ACHN (cell line): ENCODE measurements around the gene CTNNB1.

Experiments
- DNase-seq: peaks from one replicate; pipeline ENCODE4 v3.0.0-alpha.2; 2015
- in situ Hi-C: cut with HindIII; loops from 2 replicates; pipeline ENCODE4 v1.10.0; 2017; ENCODE audit warnings: low sequenced_read_pairs, low pct_ligation_motif_present, low pct_unique_long_range_greater_than_20kb

The CTNNB1 gene

DNA sequence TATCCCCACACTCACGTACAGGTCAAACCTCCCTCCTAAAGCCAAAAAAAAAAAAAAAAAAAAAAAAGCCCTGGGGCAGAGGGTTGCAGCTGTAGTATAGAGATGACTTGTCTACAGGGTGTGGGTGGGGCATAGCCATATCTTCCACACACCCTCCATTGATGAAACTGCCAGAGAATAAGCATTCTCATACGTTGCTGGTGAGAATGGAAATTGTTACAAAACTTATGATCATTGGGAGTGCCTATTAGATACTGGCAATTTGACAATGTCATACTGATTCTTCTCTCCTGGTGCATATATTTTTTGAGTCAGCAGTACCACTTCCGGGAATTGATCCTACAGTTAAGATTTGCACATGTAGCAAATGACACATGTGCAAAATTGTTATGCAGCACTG, 11.0 kb upstream of the CTNNB1 start:
- in situ Hi-C loops, result no loop called here
- DNase-seq, result no peak

DNA sequence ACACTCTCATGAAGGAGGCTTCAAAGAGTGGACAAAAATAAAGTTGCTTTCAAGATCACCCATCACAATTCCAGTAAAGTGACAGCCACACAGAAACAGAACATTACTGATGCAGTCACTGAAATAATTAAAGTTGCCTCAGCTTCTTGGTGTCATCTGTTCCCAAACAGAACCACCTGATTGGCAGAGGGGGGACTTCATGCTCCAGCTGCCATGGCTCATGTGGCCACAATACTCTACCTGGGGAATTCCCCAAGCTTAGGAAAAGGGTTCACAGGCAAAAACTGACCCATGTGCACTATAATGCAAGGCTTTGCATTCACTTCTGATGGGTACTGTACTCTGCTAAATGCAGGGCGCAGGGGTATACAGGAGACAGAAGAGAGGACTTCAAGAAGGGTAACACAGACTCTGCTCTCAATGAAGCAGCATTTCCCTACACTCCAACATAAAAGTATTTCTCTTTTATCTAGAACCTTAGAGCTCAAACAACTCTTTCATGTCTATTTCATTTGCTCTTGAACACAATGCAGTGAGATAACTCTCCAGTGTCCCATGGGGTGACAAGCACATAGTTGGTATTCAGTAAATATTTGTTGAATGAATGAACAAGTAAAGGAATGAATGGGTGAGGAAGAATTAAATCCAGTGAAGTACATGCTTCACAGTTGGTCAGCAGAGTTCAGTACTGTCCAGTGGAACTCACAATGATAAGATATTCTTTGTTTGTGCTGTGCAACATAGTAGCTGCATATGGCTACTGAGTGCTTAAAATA, 8.6 kb upstream of the CTNNB1 start:
- DNase-seq, result no peak
- in situ Hi-C loops, result no loop called here

DNA sequence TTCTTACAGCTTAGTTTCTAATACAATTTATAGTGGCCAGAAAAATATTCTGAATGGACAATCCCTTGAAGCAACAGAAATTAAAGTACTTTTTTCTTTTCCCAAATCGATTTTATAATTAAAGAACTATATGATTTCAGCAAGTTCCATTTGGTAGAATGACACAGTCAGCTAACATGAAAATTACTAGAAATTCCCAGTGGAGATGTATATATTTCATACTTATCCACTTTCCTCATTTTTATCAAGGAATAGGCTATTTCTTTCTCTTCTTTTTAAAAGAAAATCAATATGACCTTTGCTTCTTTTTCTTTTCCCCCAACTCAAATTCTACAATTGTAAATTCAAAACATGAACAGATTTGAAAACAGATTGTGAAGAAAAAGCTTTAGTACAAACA, 6.4 kb upstream of the CTNNB1 start:
- DNase-seq, result no peak
- in situ Hi-C loops, result no loop called here

DNA sequence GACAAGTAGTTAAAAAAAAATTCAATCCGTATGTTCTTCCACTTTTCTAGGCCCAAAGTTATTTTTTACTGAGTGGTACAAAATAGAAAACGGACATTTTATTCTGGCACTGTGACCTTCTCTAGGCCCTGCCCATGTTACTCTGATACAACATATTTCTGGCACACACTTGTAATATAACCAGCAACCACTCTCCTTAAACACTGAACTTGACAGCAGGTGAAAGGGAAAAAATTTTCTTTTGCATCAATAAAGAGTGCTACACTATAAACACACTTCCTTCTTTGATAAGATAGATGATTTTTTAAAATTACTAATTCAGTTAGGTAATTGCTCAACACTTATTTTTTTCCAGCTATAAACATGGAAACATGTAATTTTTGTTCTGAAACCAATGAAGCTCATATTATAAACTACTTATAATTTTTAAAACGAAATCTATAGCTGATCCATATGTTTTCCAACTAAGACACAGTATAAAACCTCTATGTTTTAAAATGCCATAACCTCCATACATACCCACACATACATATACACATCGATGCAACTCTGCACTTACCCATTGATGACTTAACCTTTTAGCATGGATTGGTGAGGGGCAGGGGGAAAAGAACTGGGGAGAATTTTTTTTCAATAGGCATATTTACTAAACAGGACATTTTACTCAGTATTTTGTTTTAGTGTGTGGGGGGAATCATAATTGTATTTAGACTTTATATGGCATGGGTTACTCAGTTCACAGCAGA, 5.3 kb upstream of the CTNNB1 start:
- no peak for DNase-seq
- in situ Hi-C loops, result no loop called here

DNA sequence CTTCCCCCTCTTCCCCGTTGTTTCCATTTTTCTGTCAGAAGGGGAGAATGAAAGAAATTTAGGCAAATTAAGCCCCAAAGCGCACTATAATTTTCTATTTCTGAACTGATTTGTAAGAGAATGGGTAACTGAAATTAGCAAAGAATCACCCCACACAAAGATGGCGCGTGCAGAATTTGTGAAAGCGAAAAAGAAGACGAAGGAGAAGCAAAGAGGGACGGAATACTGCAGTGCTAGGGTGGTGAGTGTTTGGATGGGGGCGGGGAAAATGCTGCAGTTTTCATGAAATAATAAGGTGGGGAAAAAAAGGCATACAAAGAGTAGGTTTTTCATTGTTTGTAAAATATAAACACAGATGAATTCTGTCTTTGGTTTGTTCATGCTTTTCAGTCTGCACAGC, 4.6 kb upstream of the CTNNB1 start:
- no peak for DNase-seq
- in situ Hi-C loops, result no loop called here

DNA sequence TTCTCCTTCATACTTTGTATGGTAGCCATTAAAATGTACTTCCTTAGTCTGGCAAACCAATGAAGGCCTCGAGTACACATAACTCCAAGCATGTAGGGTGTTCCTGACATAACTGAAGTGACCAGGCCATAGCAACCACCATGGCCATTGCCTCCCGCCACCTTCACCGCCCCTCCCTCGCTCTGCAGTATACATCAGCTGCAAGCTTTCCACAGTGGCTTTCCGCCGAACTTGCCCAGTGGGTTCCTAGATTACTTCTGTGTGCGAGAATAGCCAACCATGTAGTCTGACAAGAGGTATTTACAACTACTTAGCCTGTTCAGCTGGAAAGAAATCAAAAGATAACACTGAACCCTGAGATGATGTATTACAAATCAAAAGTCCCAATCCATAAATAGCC, 3.4 kb upstream of the CTNNB1 start:
- in situ Hi-C loops, result no loop called here
- no peak for DNase-seq

DNA sequence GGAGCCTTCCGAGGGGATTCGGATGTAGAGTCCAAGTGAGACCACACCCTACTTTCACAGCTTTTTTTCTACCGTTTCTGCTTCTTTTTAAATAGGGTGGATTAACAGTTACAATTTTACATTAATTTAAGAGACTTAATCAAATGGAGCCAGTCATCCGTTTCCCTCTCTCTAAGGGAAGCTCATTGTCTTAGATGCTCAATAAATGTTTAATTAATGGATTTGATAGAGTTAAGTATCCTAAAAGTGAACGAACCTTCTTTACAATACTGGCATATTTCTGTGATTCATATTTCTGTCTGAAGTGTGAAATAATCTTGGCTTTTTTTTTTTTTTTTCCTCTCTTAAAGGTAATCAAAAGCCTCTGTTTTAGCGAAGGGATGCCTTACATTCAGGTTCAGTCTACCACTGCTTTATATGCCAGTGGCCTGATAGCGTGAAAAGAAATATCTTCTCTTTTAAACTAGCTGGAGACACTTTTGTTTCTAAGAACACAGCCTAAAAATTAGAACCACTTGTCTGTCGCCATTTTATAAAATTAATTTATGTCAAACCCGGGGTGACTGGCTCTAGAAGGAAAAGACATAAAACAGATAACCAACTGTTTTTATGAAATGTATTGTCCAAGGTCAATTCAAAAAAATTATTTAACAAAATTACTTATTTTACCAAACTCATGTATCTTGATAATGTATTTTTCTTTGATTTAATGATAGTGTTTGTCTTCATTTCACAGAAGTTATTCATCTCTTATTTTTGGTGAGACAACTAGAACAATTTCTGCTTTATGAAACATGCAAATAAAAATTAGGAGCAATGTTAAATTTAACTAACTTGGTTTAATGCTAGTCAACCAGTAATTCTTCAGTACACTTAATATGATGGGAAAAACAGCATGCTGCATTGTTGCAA, 2.5 kb upstream of the CTNNB1 start:
- in situ Hi-C loops, result no loop called here
- DNase-seq, result no peak

DNA sequence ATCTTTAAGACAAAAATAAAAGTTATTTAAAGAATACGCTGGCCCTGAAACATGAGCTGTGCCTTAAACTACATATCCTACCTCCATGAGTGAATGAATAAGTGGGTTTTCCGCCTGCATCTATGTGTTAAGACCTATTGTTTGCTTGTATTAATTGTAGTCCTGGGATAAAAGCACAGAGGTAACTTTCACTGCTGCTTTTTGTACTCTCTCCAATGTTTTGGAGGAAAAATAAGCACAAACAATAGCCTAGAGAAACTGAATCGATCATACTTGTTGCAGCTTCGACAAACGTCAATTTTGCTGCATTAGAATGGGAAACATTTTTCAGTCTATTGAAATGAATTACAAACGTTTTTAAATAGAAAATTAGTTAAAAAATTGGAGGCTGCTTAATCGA, 1.3 kb upstream of the CTNNB1 start:
- in situ Hi-C loops, result no loop called here
- no peak for DNase-seq

DNA sequence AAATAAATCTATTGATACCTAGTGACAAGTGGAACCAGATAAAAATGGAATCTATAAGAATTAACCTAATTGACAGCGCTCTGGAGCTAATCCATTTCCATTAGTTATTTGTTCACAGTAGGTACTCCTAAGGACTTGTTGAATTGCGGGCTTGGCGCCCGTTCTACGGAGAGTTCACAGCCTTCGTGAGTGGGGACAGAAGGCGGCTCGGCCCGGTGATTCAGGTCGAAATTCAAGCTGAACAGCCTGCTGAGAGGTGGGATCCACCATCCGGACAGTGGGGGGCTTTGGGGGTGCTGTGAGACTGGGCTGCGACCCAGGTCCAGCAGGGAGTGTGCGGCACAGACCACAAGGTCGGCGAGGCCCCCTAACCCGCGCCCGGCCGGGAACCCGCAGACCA, 779 bp upstream of the CTNNB1 start:
- in situ Hi-C loops, result no loop called here

DNA sequence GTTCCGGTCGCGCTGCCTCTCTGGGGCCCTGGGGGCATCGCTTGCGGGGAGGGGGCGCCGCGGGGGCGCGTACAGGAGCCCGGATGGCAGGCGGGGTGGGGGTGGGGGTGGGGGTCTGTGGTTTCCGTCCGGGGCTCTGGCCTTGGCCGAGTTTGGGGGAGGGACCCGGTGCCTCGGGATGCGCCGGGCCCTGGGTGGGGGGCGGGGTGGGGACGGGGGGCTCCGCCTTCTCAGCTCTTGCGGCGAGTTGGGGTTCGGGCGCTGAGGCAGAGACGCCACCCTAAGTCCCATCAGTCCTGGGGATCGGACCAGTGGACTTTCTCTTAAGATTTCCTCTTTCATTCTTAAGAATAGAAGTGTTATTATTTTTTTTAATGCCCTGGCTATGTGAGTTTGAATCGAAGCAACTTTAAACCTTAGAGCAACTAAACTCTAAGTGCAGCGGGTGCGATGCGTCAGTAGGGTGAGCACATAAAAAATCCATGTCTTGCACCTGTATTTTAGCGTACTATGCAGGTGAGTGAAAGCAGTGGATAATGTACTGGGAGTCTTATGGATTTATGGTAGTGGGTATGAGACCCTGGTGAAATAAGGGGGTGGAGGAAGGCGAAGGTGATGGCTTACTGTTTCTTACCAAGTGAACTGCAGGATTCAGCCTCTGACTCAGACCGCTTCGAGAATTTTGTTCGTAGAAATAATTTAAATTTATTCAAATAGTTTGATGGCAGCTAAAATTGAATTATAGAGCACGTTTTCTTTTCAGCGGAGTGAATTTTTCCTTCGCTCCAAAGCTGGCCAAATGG, 762 bp downstream of the CTNNB1 start:
- DNase-seq, result peak; percentile 28
- in situ Hi-C loops, result no loop called here

More for the DNA sequence above, 779 bp upstream of the CTNNB1 start:
- no peak for DNase-seq

DNA sequence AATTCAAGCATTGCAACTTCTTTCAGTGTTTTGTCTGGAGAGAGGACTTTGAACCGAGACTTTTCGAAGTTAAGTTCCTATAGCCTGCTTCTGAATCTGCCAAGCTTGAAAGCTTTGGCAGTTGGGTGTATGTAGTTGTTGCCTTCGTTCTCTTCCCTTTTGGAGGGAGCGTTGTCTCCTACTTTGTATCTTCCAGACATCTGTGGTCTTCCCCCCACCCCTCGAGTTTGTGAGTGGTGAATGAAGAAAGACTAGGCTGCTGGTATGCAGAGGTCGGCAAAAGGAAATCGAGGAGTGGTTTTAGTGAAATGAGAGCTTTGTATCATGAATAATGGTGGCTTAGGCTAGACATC, 1.3 kb downstream of the CTNNB1 start:
- peak; percentile 45 for DNase-seq
- in situ Hi-C loops, result no loop called here

DNA sequence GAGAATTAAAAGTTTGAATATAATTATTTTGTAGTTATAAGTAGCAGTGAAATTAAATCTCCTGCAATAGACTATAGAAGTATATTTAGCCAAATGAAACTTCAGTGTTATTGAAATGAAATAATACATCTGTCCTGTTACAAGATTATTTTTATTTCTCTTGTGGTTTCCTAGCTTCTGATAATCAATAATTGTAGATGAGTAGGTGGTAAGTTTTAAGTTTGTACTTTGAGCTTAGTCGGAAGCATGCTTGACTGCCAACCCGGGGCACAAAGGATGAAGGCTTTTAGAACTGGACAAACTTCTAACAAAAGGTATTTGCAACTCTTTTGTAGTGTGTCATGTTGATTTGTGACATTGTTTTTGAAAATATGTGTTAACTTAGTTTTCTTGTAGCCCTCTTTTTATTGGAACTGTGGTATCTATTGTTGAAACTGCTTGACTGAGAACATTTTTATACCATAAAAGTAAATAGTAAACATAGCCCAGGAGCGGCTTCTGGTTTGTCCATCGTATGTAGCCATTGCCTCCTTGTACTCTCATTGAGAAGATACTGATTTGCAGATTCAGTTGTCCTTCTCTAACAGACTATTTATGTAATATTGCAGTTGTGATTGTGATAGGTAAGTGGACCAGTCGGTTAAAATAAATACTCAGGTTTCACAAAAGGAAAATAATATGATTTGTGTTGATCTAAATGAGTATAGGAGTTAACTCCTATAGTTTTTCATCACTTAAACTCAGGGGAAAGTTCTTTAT, 2.9 kb downstream of the CTNNB1 start:
- DNase-seq, result no peak
- in situ Hi-C loops, result no loop called here

DNA sequence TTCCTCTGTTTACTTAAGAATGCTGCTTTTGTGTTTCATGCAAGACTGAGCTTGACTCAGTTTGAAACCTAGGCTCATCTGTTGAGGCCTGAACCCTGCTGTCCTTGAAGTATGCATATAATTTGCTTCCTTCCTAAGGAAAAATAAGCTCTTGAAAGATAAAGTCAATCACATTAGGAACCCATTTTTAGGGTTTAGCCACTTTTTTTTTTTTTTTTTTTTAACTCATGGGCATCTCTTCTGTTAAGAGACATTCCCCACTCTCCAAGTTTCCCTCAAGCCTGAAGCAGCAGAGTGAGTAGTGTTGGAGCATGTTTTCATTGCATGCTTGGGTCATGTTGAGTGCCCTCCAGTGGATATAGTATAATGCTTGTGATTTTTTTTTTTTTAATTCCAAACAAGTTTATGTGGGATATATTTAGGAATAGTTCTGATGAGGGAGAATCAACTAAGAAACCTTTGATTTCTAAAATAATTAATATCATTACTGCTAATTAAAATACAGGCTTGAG, 3.6 kb downstream of the CTNNB1 start:
- in situ Hi-C loops, result no loop called here
- DNase-seq, result peak; percentile 62

DNA sequence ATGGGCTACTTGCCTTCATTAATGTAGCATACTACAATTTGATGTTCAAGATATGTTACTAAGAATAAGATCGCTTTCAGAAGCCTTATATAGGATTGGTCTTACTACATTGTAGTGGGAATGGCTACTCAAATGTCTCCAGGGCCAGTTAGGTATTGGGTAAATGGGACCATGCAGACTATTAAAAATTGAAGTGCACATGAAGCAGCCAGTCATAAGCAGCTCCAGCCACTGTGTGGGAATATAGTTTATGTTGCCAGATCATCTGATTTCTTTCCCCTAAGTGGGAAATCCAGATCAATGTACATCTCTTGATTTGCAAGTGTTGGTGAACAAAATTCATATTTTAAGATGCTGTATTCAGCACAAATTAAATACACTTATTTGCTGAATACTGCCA, 5.1 kb downstream of the CTNNB1 start:
- in situ Hi-C loops, result no loop called here
- DNase-seq, result no peak

DNA sequence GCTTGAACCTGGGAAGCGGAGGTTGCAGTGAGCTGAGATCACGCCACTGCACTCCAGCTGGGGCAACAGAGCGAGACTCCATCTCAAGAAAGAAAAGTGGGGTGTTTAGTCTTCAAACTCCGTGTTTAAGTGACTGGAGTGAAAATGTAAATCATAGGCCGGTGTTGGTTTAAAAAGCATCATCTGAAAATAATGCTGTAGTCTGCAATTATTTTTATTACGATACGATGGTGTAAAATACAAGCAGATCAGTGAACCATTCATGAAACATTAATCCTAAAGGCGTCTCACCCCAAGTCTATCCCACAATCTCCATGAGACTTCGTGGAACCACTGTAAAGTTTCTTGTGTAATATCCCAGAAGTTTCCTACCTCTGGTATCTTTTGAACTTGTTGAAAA, 6.3 kb downstream of the CTNNB1 start:
- in situ Hi-C loops, result no loop called here
- DNase-seq, result no peak

DNA sequence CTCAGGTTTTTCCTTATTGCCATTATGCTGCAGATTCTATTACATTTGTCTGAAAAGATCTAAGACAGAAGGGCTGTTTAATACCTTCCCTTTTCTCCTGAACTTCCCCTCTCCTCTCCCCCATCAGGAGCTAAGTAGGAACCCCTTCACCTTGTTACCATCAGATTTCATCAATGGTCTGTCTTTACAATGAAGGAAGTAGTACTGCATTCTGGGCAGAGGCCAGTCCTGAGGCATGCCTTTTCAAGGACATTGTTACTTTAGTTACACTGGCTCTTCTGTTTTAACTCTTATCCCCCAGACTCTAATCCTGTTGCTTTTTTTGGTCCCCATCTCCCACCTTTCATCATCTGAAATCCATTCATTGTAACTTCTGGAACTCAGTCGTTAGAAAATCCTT, 8.1 kb downstream of the CTNNB1 start:
- in situ Hi-C loops, result no loop called here

DNA sequence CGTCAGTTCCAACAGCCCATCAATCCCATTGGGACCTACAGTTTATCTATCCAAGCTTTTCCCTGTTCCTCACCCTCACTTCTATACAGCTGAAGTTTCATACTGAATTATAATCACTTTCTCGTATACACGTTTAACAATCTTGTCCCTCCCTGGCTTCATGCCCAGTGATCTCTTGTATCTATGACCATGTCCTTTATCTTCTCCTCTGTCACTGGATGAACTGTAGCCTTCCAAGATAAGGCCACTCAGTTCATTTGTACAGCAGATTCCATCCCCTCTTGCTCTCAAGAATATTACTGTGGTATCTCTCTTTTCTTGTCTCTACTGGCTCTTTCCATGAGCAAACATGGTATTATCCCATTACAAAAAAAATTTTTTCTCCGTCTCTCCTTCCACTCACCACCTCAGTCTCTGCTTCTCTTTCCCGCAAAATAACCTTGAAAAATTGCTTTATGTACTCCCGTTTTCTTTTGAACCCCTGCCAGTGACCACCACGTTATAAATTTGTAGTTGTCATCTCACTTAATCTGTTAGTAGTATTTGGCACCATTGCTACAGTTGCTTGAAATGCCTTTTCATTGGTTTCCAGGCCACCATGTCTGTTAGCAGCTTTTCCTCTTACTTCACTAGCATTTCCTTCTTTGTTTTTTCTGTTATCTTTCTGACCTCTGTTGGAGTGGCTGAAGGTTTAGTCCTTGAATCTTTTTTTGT, 9.4 kb downstream of the CTNNB1 start:
- in situ Hi-C loops, result no loop called here

More for the DNA sequence above, 8.1 kb downstream of the CTNNB1 start:
- no peak for DNase-seq

More for the DNA sequence above, 9.4 kb downstream of the CTNNB1 start:
- DNase-seq, result no peak
